ENCODE measurements around the gene KLHDC4.

- no peak for TF ChIP-seq EP300 (IDR thresholded peaks at IDR 0.05)
- TF ChIP-seq CTCF (IDR thresholded peaks at IDR 0.05) = no peak
- no peak for TF ChIP-seq POLR2AphosphoS5 (IDR thresholded peaks at IDR 0.05)
Observed at GRCh38 chr16:87669672-87670071, 96.1 kb downstream of the KLHDC4 start.
